Smooth muscle cell (in vitro differentiated cells): ENCODE results near the gene FBXL13. TPM values are rescaled to one million over a fixed set of nuclear protein-coding genes. Genes with fewer than 3 reads are reported as not detected.

ENCODE experiments used
- DNase-seq: peaks from one replicate; lab custom pipeline; 2025; ENCODE audit not compliant: unreplicated experiment; lab: John Stamatoyannopoulos, UW
- H2AFZ ChIP-seq: fragments of 200-600 bp; sonication (generic); 2 replicates; pipeline ENCODE4 v1.6.0; 2016; ENCODE audit warnings: antibody characterized with exemption, low read depth, mild to moderate bottlenecking
- H3F3A ChIP-seq: fragments of 200-600 bp; sonication (generic); 2 replicates; pipeline ENCODE4 v1.6.0; 2017; ENCODE audit warnings: antibody characterized with exemption, low read depth
- H3K27ac ChIP-seq: fragments of 200-600 bp; sonication (generic); 2 replicates; pipeline ENCODE4 v1.5.1; 2016; ENCODE audit warnings: low read depth, mild to moderate bottlenecking
- H3K27me3 ChIP-seq: fragments of 200-600 bp; sonication (generic); 2 replicates; pipeline ENCODE4 v1.6.1; 2016; ENCODE audit warnings: low read depth, mild to moderate bottlenecking
- H3K36me3 ChIP-seq: fragments of 200-600 bp; sonication (generic); 2 replicates; pipeline ENCODE4 v1.5.1; 2016; ENCODE audit warnings: low read depth
- H3K4me1 ChIP-seq: fragments of 200-600 bp; sonication (generic); 2 replicates; pipeline ENCODE4 v1.5.1; 2016; ENCODE audit warnings: low read depth
- H3K4me2 ChIP-seq: fragments of 200-600 bp; sonication (generic); 2 replicates; pipeline ENCODE4 v1.6.0; 2016; ENCODE audit warnings: mild to moderate bottlenecking
- H3K4me3 ChIP-seq: fragments of 200-600 bp; sonication (generic); 2 replicates; pipeline ENCODE4 v1.5.1; 2016; ENCODE audit warnings: mild to moderate bottlenecking
- H3K79me2 ChIP-seq: fragments of 200-600 bp; sonication (generic); 2 replicates; pipeline ENCODE4 v1.6.0; 2016; ENCODE audit warnings: low read depth, mild to moderate bottlenecking
- H3K9ac ChIP-seq: fragments of 200-600 bp; sonication (generic); 2 replicates; pipeline ENCODE4 v1.6.0; 2016; ENCODE audit warnings: low read depth
- H3K9me3 ChIP-seq: fragments of 200-600 bp; sonication (generic); replicated peaks from 2 replicates; pipeline ENCODE4 v1.5.1; 2016; ENCODE audit warnings: low read depth
- H4K20me1 ChIP-seq: fragments of 200-600 bp; sonication (generic); 2 replicates; pipeline ENCODE4 v1.6.0; 2016; ENCODE audit warnings: low read depth
- WGBS: methylation state at CpG from one replicate; pipeline ENCODE4 v1.1.7; 2016; ENCODE audit warnings: low lambda C conversion rate; 5-methylcytosine and 5-hydroxymethylcytosine counted together
- polyA plus RNA-seq: library from polyadenylated mRNA; unstranded; fragments of >200 nt; fragmentation: Nextera tagmentation; extraction: Ambion mirVana; gene quantifications from 2 replicates; pipeline ENCODE4 v1.2.1, GENCODE V29; 2016
- total RNA-seq: library from RNA; depleted of rRNA; stranded (reverse); fragments of >200 nt; gene quantifications from 2 replicates; pipeline ENCODE4 v1.2.3, GENCODE V29; 2014
- TF ChIP-seq, protein P1 (sequence below): fragments of 200-600 bp; sonication (generic); IDR thresholded peaks from 2 replicates; pipeline ENCODE4 v1.5.1; 2017; ENCODE audit warnings: borderline replicate concordance, mild to moderate bottlenecking, antibody characterized with exemption; ENCODE audit not compliant: insufficient read depth, poor library complexity, severe bottlenecking

The FBXL13 gene
- total and polyA plus RNA-seq, 2 experiments from 2014 or later: 2.6 to 12.1 TPM

DNA sequence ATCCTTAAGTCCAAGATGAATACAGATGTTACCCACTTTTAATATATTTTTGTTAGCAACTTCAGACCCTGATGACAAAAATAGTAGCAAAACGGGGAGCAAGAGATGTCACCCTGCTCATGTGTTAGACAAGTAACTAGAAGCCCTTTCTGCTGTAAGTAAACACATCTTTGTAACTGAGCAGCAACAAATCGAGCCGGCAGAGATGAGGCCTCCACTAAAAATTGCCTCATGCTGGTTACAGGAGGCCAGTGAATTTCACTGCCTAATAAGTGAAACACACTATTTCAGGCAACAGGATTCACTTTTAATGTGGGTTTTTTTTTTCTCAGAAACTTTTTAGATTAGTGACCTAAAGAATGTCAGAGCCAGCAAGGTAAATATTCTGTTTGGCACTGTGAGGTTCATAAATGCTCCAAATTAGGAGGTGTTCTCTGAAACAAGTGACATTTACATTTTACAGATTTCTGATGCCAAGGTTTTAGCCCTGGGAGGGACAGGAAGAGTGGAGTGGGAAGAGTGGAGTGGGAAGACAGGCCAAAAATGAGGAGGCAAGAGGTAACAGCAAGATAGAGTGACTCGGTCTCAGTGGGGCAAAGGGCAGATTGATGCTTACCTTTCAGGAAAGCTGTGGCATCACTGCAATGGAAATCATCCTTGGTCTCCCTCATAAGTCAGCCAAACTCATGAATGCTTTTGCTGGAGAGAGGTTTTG lies 215.4 kb downstream of the FBXL13 start:
- H3K4me2 ChIP-seq: peak overlapping the region; percentile 32
- TF ChIP-seq, protein P1, sequence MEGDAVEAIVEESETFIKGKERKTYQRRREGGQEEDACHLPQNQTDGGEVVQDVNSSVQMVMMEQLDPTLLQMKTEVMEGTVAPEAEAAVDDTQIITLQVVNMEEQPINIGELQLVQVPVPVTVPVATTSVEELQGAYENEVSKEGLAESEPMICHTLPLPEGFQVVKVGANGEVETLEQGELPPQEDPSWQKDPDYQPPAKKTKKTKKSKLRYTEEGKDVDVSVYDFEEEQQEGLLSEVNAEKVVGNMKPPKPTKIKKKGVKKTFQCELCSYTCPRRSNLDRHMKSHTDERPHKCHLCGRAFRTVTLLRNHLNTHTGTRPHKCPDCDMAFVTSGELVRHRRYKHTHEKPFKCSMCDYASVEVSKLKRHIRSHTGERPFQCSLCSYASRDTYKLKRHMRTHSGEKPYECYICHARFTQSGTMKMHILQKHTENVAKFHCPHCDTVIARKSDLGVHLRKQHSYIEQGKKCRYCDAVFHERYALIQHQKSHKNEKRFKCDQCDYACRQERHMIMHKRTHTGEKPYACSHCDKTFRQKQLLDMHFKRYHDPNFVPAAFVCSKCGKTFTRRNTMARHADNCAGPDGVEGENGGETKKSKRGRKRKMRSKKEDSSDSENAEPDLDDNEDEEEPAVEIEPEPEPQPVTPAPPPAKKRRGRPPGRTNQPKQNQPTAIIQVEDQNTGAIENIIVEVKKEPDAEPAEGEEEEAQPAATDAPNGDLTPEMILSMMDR: no peak
- WGBS: 52% methylated on average over 4 of the region's 4 CpGs
- peak overlapping the region; percentile 48 for H3K9ac ChIP-seq
- H3K36me3 ChIP-seq: no peaks in the 10 kb centered on the region
- no peak overlapping the region for H3K4me3 ChIP-seq
- H3K4me1 ChIP-seq: peaks cover 5% of the 10 kb centered on the region
- H3K9me3 ChIP-seq: no peaks in the 10 kb centered on the region
- DNase-seq: no peak
- H4K20me1 ChIP-seq: no peaks in the 10 kb centered on the region
- H3K27me3 ChIP-seq: no peaks in the 10 kb centered on the region
- peak overlapping the region; percentile 54 for H2AFZ ChIP-seq
- H3K79me2 ChIP-seq: no peaks in the 10 kb centered on the region
- H3F3A ChIP-seq: peaks cover 9% of the 10 kb centered on the region
- H3K27ac ChIP-seq: peak overlapping the region; percentile 63

DNA sequence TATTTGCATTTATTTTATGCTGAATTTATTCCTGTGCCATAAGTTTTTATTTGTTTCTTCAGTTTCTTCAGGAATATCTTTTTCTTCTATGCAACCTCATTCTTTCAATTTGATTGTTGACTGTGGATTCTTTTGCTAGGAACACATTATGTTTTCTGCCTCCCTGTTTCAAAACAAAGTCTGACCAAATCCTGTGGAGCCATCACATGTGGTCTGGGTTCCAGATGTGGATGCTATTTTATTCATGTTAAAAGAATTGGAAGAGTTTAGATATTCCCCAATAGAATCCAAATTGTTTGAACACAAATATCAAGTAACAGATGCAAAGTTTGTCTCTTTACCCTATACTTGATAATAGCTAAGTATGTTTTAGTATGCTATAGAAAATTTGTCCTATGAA lies 218.6 kb downstream of the FBXL13 start:
- Histone ChIP-seq H4K20me1 (no peaks in the 10 kb centered on the region), H3K36me3 (no peaks in the 10 kb centered on the region), H3K4me1 (peaks cover 5% of the 10 kb centered on the region), H2AFZ (no peak overlapping the region), H3K27ac (no peak overlapping the region), H3K79me2 (no peaks in the 10 kb centered on the region), H3K9ac (no peak overlapping the region), H3K4me3 (no peak overlapping the region), H3K27me3 (no peaks in the 10 kb centered on the region), H3K9me3 (no peaks in the 10 kb centered on the region), H3K4me2 (no peak overlapping the region), H3F3A (peaks cover 9% of the 10 kb centered on the region)
- TF ChIP-seq, protein P1: no peak
- no peak for DNase-seq

DNA sequence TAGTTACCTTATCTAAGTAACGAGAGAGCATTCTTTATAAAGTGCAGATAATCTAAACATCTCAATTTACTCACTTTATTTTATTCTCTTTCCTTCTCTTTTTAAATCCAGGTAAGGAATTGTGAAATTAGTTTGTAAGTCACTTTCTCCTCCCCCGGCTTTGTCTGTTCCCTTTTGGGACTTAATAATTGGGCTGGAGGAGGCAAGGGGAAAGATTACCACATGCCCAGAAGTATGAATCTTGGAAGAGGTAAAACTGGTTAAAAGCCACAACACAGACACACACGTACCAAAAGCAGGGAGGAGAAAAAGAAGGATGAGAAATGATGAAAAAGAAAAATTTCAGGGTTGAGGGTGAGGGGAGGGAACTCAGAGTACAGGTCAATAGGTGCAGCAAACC lies 225.1 kb downstream of the FBXL13 start:
- peak overlapping the region; percentile 57 for H3K4me2 ChIP-seq
- no peak for DNase-seq
- no peaks in the 10 kb centered on the region for H3K79me2 ChIP-seq

More for the DNA sequence above, 225.1 kb downstream of the FBXL13 start:
- H3K4me1 ChIP-seq: peaks cover 7% of the 10 kb centered on the region
- H3F3A ChIP-seq: no peaks in the 10 kb centered on the region
- WGBS: 48% methylated on average over 3 of the region's 3 CpGs
- peak overlapping the region; percentile 14 for H3K9ac ChIP-seq
- no peak overlapping the region for H3K4me3 ChIP-seq
- H4K20me1 ChIP-seq: no peaks in the 10 kb centered on the region
- TF ChIP-seq, protein P1: no peak
- H3K27me3 ChIP-seq: no peaks in the 10 kb centered on the region
- H3K27ac ChIP-seq: peak overlapping the region; percentile 84
- H2AFZ ChIP-seq: peak overlapping the region; percentile 43
- no peaks in the 10 kb centered on the region for H3K36me3 ChIP-seq
- no peaks in the 10 kb centered on the region for H3K9me3 ChIP-seq
